RWPE2 (cell line): ENCODE measurements around the gene TET1.
"Not testable (repeated sequence)": the region's sequence is repeated elsewhere in the genome, so short reads cannot be mapped to it uniquely, and the experiment has no call there.

Source experiments
- ATAC-seq: fragments of 200-7000 bp; cut with Tn5 transposase; 3 replicates; pipeline ENCODE4 v1.9.1; 2021; ENCODE audit warnings: low read depth
- DNase-seq: peaks from one replicate; pipeline ENCODE4 v3.0.0-alpha.2; 2020; ENCODE audit warnings: low spot score
- H3K27ac ChIP-seq: fragments of 450-650 bp; 2 replicates; pipeline ENCODE4 v1.5.1; 2017; ENCODE audit warnings: mild to moderate bottlenecking; ENCODE audit not compliant: poor library complexity, severe bottlenecking
- H3K27me3 ChIP-seq: fragments of 250-450 bp; sonication (Bioruptor Pico); 2 replicates; pipeline ENCODE4 v1.5.1; 2021; ENCODE audit warnings: mild to moderate bottlenecking, moderate library complexity; ENCODE audit not compliant: insufficient read depth, poor library complexity, severe bottlenecking
- H3K36me3 ChIP-seq: fragments of 250-450 bp; sonication (Bioruptor Pico); 2 replicates; pipeline ENCODE4 v1.5.1; 2020; ENCODE audit warnings: low read depth, mild to moderate bottlenecking, moderate library complexity
- H3K4me1 ChIP-seq: fragments of 250-450 bp; sonication (Bioruptor Pico); 2 replicates; pipeline ENCODE4 v1.5.1; 2021; ENCODE audit warnings: mild to moderate bottlenecking, moderate library complexity; ENCODE audit not compliant: insufficient read depth, poor library complexity, severe bottlenecking
- H3K4me3 ChIP-seq: fragments of 250-450 bp; sonication (Bioruptor Pico); 2 replicates; pipeline ENCODE4 v1.5.1; 2021; ENCODE audit warnings: mild to moderate bottlenecking, moderate library complexity; ENCODE audit not compliant: severe bottlenecking
- H3K9me3 ChIP-seq: fragments of 250-450 bp; sonication (Bioruptor Pico); 2 replicates; pipeline ENCODE4 v1.5.1; 2021; ENCODE audit warnings: mild to moderate bottlenecking, moderate library complexity; ENCODE audit not compliant: severe bottlenecking
- CTCF ChIP-seq: fragments of 450-650 bp; IDR thresholded peaks from one replicate; pipeline ENCODE4 v1.5.1; 2017; ENCODE audit warnings: mild to moderate bottlenecking, moderate library complexity; ENCODE audit not compliant: poor library complexity, severe bottlenecking

The TET1 gene

DNA sequence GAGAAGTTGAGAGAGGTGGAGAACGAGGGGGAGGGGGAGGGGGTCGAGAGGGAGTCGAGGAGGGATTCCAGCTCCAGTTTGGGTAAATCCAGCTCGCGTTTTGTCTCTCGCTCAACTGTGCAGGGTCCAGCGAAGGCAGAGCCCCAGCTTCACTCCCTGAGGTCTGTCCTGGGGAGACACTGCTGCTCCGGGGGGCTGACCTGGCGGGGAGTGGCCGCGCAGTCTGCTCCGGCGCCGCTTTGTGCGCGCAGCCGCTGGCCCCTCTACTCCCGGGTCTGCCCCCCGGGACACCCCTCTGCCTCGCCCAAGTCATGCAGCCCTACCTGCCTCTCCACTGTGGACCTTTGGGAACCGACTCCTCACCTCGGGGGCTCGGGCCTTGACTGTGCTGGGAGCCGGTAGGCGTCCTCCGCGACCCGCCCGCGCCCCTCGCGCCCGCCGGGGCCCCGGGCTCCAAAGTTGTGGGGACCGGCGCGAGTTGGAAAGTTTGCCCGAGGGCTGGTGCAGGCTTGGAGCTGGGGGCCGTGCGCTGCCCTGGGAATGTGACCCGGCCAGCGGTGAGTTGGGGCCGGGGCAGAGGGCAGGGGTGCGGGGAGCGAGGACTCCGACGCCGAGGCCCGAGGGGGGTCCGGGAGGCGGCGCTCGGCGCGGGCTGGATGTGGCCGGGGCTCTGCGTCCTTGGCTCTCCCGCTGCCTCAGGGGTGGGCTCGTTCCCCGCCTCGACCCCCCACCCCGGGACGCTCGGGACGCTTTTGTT is at the start of gene TET1:
TSS of gene TET1 (plus strand) at position 152 of the 757 bp plus-strand sequence. CDS start 12,002 bp downstream, outside the sequence.
- Histone ChIP-seq H3K4me3 (peak within 1 kb of the TSS; percentile 20), H3K9me3 (no peaks in the 10 kb centered on the region), H3K4me1 (no peaks in the 10 kb centered on the region), H3K36me3 (no peaks in the 10 kb centered on the region), H3K27me3 (peaks cover 30% of the 10 kb centered on the region), H3K27ac (no peak within 1 kb of the TSS)
- TF ChIP-seq CTCF: no peak
- DNase-seq: no peak
- ATAC-seq: peak; percentile 46

DNA sequence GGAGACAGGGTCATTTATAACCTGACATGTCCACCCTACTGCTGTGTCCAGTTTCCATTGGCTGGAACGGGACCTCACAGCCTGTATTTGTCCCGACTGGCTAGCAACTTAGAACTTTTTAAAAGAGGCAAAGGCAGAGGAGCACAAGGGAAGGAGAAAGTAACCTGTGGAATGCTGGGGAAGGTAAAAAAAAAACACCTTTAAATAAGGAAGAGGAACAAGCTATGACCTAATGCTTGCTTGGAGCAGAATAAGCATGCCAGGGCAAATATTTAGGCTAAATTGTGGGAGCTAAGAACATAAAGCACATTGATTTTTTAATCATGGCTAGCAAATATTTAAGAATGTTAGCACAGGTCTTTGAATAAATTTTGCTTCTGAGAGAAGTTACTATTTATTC is 43.9 kb upstream of the TET1 start:
- not testable (repeated sequence) for H3K27ac ChIP-seq, DNase-seq, H3K9me3 ChIP-seq, H3K36me3 ChIP-seq, H3K27me3 ChIP-seq, H3K4me3 ChIP-seq, H3K4me1 ChIP-seq, ATAC-seq

DNA sequence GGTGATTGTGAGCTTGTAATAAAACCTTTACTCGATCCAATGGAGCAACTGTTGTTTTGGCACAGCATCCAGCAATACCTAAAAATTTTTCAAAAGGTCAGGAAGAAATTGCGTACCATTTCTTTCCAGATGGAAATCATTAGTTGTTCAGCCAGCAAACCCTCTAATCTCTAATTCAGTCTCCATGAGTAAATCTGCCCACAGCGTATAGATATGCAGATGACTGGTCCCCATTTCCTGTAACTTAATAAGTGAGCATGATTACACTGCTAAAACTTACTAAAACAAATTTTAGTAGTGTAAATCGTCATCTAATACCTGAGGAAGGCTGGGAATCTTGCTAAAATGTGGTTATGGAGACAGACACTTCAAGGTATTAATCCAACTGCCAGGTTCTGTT is 43.4 kb upstream of the TET1 start:
- no peak for TF ChIP-seq CTCF
- no peak for ATAC-seq
- H3K27ac ChIP-seq: no peak overlapping the region

GRCh38 chr10:68517188-68517587 is 42.9 kb upstream of the TET1 start:
- no peak for DNase-seq
- Histone ChIP-seq H3K4me1 (no peaks in the 10 kb centered on the region), H3K36me3 (peaks cover 4% of the 10 kb centered on the region; the same call in 1 of the 2 replicates), H3K27me3 (no peaks in the 10 kb centered on the region), H3K9me3 (no peaks in the 10 kb centered on the region), H3K27ac (no peak overlapping the region), H3K4me3 (no peak overlapping the region)
- TF ChIP-seq CTCF: no peak
- ATAC-seq: no peak

More for the DNA sequence above, 43.4 kb upstream of the TET1 start:
- Histone ChIP-seq H3K9me3 (no peaks in the 10 kb centered on the region), H3K27me3 (no peaks in the 10 kb centered on the region), H3K36me3 (peaks cover 4% of the 10 kb centered on the region; the same call in 1 of the 2 replicates), H3K4me1 (no peaks in the 10 kb centered on the region), H3K4me3 (no peak overlapping the region)
- no peak for DNase-seq

GRCh38 chr10:68518609-68519008 is 41.5 kb upstream of the TET1 start:
- H3K27ac ChIP-seq, H3K9me3 ChIP-seq, ATAC-seq, H3K4me3 ChIP-seq, H3K36me3 ChIP-seq, H3K4me1 ChIP-seq, H3K27me3 ChIP-seq, DNase-seq: not testable (repeated sequence)

- ATAC-seq, H3K9me3 ChIP-seq, H3K36me3 ChIP-seq, H3K4me3 ChIP-seq, H3K27ac ChIP-seq, H3K4me1 ChIP-seq, DNase-seq, H3K27me3 ChIP-seq: not testable (repeated sequence)
These were observed 34.6 kb upstream of the TET1 start for GRCh38 chr10:68525490-68526038.
